CD14-positive monocyte (primary cell): ENCODE results near the gene TNIK. TPM values are rescaled to one million over a fixed set of nuclear protein-coding genes. Genes with fewer than 3 reads are reported as not detected.

ENCODE experiments used
- DNase-seq, 3 donors: peaks; one replicate each; pipeline ENCODE4 v3.0.0-alpha.2; 2011 to 2022
- H2AFZ ChIP-seq: 2 replicates; pipeline ENCODE4 v1.6.0; 2012; ENCODE audit warnings: mild to moderate bottlenecking, low read depth, low read length, inconsistent platforms; ENCODE audit not compliant: insufficient read depth, poor library complexity, severe bottlenecking
- H3K27ac ChIP-seq, 2 donors: 1 replicate in 1 of 2; 2 replicates in 1 of 2; pipeline ENCODE4 v1.5.1; 2012 to 2013; ENCODE audit warnings: low read length in 2 of 2, control low read depth in 1 of 2, inconsistent platforms in 1 of 2, low read depth in 1 of 2, mild to moderate bottlenecking in 1 of 2
- H3K27me3 ChIP-seq, 2 donors: one replicate each; pipeline versions ENCODE4 v1.6.0 to v1.6.1; 2011 to 2013; ENCODE audit warnings: low read length in 2 of 2; ENCODE audit not compliant: control insufficient read depth in 2 of 2, insufficient read depth in 2 of 2
- H3K36me3 ChIP-seq, 2 donors: replicated peaks in 1 of 2; 1 replicate in 1 of 2; 2 replicates in 1 of 2; pipeline versions ENCODE4 v1.5.1 to v1.6.1; 2012 to 2013; ENCODE audit warnings: low read length in 2 of 2, control low read depth in 1 of 2, inconsistent platforms in 1 of 2, mild to moderate bottlenecking in 1 of 2; ENCODE audit not compliant: insufficient read depth in 2 of 2, control insufficient read depth in 1 of 2
- H3K4me1 ChIP-seq, 2 donors: 1 replicate in 1 of 2; 2 replicates in 1 of 2; pipeline versions ENCODE4 v1.5.1 to v1.6.1; 2012 to 2013; ENCODE audit warnings: low read length in 2 of 2, control low read depth in 1 of 2, inconsistent platforms in 1 of 2, mild to moderate bottlenecking in 1 of 2, moderate library complexity in 1 of 2; ENCODE audit not compliant: insufficient read depth in 2 of 2, control insufficient read depth in 1 of 2
- H3K4me2 ChIP-seq: replicated peaks from 2 replicates; pipeline ENCODE3; 2012; ENCODE audit warnings: low read length, moderate library complexity, mild to moderate bottlenecking; ENCODE audit not compliant: poor library complexity, severe bottlenecking; ENCODE audit errors: extremely low read depth
- H3K4me3 ChIP-seq, 3 experiments: fragments of 200-600 bp in 1 of 3; sonication (generic) in 1 of 3; replicated peaks in 1 of 3; 1 replicate in 2 of 3; 2 replicates in 1 of 3; pipeline ENCODE4 v1.5.1; 2011 to 2013; ENCODE audit warnings: low read length in 3 of 3, mild to moderate bottlenecking in 3 of 3, control low read depth in 2 of 3, low read depth in 2 of 3, inconsistent platforms in 1 of 3, moderate library complexity in 1 of 3
- H3K79me2 ChIP-seq: 2 replicates; pipeline ENCODE4 v1.6.0; 2012; ENCODE audit warnings: mild to moderate bottlenecking, control low read depth, inconsistent platforms, low read length, moderate library complexity; ENCODE audit not compliant: insufficient read depth
- H3K9ac ChIP-seq: 2 replicates; pipeline ENCODE4 v1.6.0; 2017; ENCODE audit warnings: low read length, mild to moderate bottlenecking; ENCODE audit not compliant: insufficient read depth, poor library complexity, severe bottlenecking
- H3K9me3 ChIP-seq, 2 donors: replicated peaks in 1 of 2; 1 replicate in 1 of 2; 2 replicates in 1 of 2; pipeline versions ENCODE4 v1.5.1 to v1.6.1; 2012 to 2013; ENCODE audit warnings: low read length in 2 of 2, control low read depth in 1 of 2; ENCODE audit not compliant: control insufficient read depth in 1 of 2, insufficient read depth in 1 of 2
- H4K20me1 ChIP-seq: 2 replicates; pipeline ENCODE4 v1.6.0; 2012; ENCODE audit warnings: mild to moderate bottlenecking, low read length, control low read depth, moderate library complexity; ENCODE audit not compliant: insufficient read depth
- H3K27ac Mint-ChIP-seq, 7 donors: one replicate each; pipeline ENCODE4 v1.8.0; 2020; ENCODE audit warnings: mild to moderate bottlenecking in 7 of 7, mixed read lengths in 7 of 7, moderate library complexity in 6 of 7, inconsistent platforms in 2 of 7
- H3K27me3 Mint-ChIP-seq, 3 donors: one replicate each; pipeline ENCODE4 v1.8.0; 2021 to 2022; ENCODE audit warnings: low read depth in 3 of 3, mild to moderate bottlenecking in 3 of 3, mixed read lengths in 3 of 3, moderate library complexity in 3 of 3, inconsistent platforms in 1 of 3
- H3K36me3 Mint-ChIP-seq, 2 donors: one replicate each; pipeline ENCODE4 v1.8.0; 2020; ENCODE audit warnings: mixed read lengths in 2 of 2, inconsistent platforms in 1 of 2, mild to moderate bottlenecking in 1 of 2
- H3K4me1 Mint-ChIP-seq: one replicate; pipeline ENCODE4 v1.8.0; 2020; ENCODE audit warnings: mild to moderate bottlenecking, mixed read lengths
- H3K4me3 Mint-ChIP-seq, 2 donors: one replicate each; pipeline ENCODE4 v1.8.0; 2020; ENCODE audit warnings: mild to moderate bottlenecking in 2 of 2, mixed read lengths in 2 of 2, moderate library complexity in 1 of 2
- H3K9me3 Mint-ChIP-seq, 7 donors: one replicate each; pipeline ENCODE4 v1.8.0; 2020 to 2022; ENCODE audit warnings: mixed read lengths in 7 of 7, mild to moderate bottlenecking in 6 of 7, moderate library complexity in 6 of 7, inconsistent platforms in 2 of 7
- WGBS: methylation state at CpG from one replicate; pipeline ENCODE4 v1.1.5; 2013; ENCODE audit warnings: missing lambda C conversion rate; ENCODE audit not compliant: insufficient coverage; 5-methylcytosine and 5-hydroxymethylcytosine counted together
- intact Hi-C, 2 donors: fragments of 100-400 bp; cut with micrococcal nuclease; formaldehyde crosslinking; loops; one replicate each; pipeline versions ENCODE4 v1.15.0 to v1.15.1; 2023
- polyA plus RNA-seq, 3 donors: library from polyadenylated mRNA; depleted of rRNA in 1 of 3; unstranded in 2 of 3; stranded (reverse) in 1 of 3; fragments of 300-500 nt in 2 of 3; fragments of >200 nt in 1 of 3; fragmentation: Illumina TruSeq in 2 of 3; gene quantifications; 1 replicate in 2 of 3; 2 replicates in 1 of 3; pipeline ENCODE4 v1.2.3, GENCODE V29; 2012 to 2021
- TF ChIP-seq, protein P1 (sequence below): fragments of 200-600 bp; IDR thresholded peaks from one replicate; pipeline ENCODE4 v1.8.0; 2022; ENCODE audit warnings: antibody characterized with exemption, mild to moderate bottlenecking

TNIK gene
- polyA plus RNA-seq, 3 donors = 0.36 to 1.8 (median 0.75) TPM

DNA sequence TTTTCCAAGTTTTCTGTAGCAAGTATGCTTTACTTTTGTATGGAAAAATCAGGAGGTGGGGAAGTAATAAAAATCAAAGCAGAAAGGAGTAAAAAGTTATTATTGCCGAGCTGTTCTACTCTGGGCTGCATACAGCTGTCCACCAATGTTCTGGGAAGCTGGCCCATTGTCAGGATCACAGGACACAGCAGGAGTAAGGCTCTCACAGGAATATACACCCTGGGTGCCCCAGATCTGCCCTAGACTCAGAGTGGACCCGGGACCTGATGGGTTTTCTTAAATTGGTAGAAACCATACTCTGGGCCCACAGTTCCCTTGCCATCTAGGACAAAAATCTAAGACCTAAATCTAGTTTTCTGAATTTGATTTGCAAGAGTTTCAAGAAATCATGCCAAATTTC lies 60.4 kb downstream of the TNIK start:
- Histone ChIP-seq H3K9me3 (no peaks in the 10 kb centered on the region), H3K4me1 (no peaks in the 10 kb centered on the region), H3K4me3 (no peak overlapping the region), H3K27ac (no peak overlapping the region), H3K27me3 (no peaks in the 10 kb centered on the region), H2AFZ (no peak overlapping the region), H3K4me2 (no peak overlapping the region), H3K9ac (no peak overlapping the region), H3K79me2 (no peaks in the 10 kb centered on the region), H3K36me3 (no peaks in the 10 kb centered on the region), H4K20me1 (no peaks in the 10 kb centered on the region)
- peaks cover 0 to 1% (median 0%) of the 10 kb centered on the region in 3 donors for H3K27me3 Mint-ChIP-seq
- no peaks in the 10 kb centered on the region for H3K36me3 Mint-ChIP-seq
- WGBS = 100% methylated on average over 1 of the region's 2 CpGs
- intact Hi-C loops = no loop called here
- H3K9me3 Mint-ChIP-seq = peaks cover 0 to 3% (median 0%) of the 10 kb centered on the region in 7 donors
- no peak for DNase-seq
- no peak overlapping the region for H3K27ac Mint-ChIP-seq
- H3K4me3 Mint-ChIP-seq = no peak overlapping the region
- TF ChIP-seq, protein P1, sequence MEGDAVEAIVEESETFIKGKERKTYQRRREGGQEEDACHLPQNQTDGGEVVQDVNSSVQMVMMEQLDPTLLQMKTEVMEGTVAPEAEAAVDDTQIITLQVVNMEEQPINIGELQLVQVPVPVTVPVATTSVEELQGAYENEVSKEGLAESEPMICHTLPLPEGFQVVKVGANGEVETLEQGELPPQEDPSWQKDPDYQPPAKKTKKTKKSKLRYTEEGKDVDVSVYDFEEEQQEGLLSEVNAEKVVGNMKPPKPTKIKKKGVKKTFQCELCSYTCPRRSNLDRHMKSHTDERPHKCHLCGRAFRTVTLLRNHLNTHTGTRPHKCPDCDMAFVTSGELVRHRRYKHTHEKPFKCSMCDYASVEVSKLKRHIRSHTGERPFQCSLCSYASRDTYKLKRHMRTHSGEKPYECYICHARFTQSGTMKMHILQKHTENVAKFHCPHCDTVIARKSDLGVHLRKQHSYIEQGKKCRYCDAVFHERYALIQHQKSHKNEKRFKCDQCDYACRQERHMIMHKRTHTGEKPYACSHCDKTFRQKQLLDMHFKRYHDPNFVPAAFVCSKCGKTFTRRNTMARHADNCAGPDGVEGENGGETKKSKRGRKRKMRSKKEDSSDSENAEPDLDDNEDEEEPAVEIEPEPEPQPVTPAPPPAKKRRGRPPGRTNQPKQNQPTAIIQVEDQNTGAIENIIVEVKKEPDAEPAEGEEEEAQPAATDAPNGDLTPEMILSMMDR = no peak
- H3K4me1 Mint-ChIP-seq = no peaks in the 10 kb centered on the region

DNA sequence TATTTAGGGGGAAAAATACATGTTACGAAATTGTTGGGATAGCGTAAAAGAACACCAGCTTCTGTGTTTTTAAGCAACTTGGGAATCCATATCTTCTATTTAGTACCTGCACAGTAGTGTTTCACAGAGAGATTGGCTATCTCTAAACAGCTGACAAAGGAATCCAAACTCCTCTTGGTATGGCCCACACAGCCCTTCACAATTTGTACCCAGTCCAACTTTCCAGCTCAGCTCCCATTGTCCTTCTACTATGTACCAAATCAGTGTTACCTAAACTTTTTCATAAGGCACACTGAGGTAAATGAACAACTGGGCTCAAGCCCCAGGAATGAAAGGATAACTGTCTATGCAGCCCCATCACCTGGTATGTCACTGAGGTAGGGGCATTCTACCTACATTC lies 61.9 kb downstream of the TNIK start:
- H3K36me3 ChIP-seq = no peaks in the 10 kb centered on the region
- Mint-ChIP-seq H3K36me3 (no peaks in the 10 kb centered on the region), H3K4me1 (no peaks in the 10 kb centered on the region), H3K27me3 (peaks cover 0 to 2% (median 1%) of the 10 kb centered on the region in 3 donors), H3K27ac (no peak overlapping the region), H3K4me3 (no peak overlapping the region), H3K9me3 (peaks cover 0 to 3% (median 0%) of the 10 kb centered on the region in 7 donors)
- no peaks in the 10 kb centered on the region for H3K79me2 ChIP-seq
- no peak overlapping the region for H3K27ac ChIP-seq
- H3K9me3 ChIP-seq = no peaks in the 10 kb centered on the region
- H3K9ac ChIP-seq = no peak overlapping the region
- no peak overlapping the region for H3K4me3 ChIP-seq
- no peak overlapping the region for H2AFZ ChIP-seq
- no peaks in the 10 kb centered on the region for H4K20me1 ChIP-seq
- intact Hi-C loops = no loop called here
- H3K4me2 ChIP-seq = no peak overlapping the region
- no peak for DNase-seq
- TF ChIP-seq, protein P1 = no peak
- H3K4me1 ChIP-seq = no peaks in the 10 kb centered on the region
- WGBS = no CpG with 5 or more reads among the region's 2 CpGs
- H3K27me3 ChIP-seq = no peaks in the 10 kb centered on the region
